PFSK-1 (cell line): ENCODE measurements around the gene AMACR.

ENCODE experiments used
- FOXP2 ChIP-seq: optimal IDR thresholded peaks from 2 replicates; pipeline ENCODE3; 2011; ENCODE audit warnings: borderline replicate concordance, control low read depth, inconsistent platforms; ENCODE audit not compliant: insufficient read depth; ENCODE audit errors: extremely low read length, extremely low read depth
- POLR2AphosphoS5 ChIP-seq: IDR thresholded peaks from 2 replicates; pipeline ENCODE4 v1.6.1; 2012; ENCODE audit warnings: low read depth, mild to moderate bottlenecking, control low read depth, low read length, moderate library complexity
- REST ChIP-seq, 2 experiments: IDR thresholded peaks; 2 replicates each; pipeline versions ENCODE4 v1.6.1 to v1.8.0; 2011 to 2012; ENCODE audit warnings: low read depth in 2 of 2, low read length in 2 of 2, control low read depth in 1 of 2, inconsistent platforms in 1 of 2, mild to moderate bottlenecking in 1 of 2, moderate library complexity in 1 of 2; ENCODE audit not compliant: insufficient read depth in 1 of 2
- SIN3A ChIP-seq: IDR thresholded peaks from 2 replicates; pipeline ENCODE4 v1.6.1; 2012; ENCODE audit warnings: mild to moderate bottlenecking, low read length, moderate library complexity, borderline replicate concordance; ENCODE audit not compliant: insufficient read depth
- TAF1 ChIP-seq: IDR thresholded peaks from 2 replicates; pipeline ENCODE4 v1.6.1; 2012; ENCODE audit warnings: low read length, control low read depth, borderline replicate concordance; ENCODE audit not compliant: insufficient read depth

- TF ChIP-seq REST (IDR thresholded peaks at IDR 0.05; ENCODE audit: insufficient read depth in 1 of 2, low read depth in 2 of 2, low read length in 2 of 2) (no peak), POLR2AphosphoS5 (no peak), TAF1 (no peak), SIN3A (no peak), FOXP2 (no peak)
Measured at GRCh38 chr5:34016222-34016621, 8.4 kb upstream of the AMACR start.
